ENCODE results near the gene GRIP2. TPM values are rescaled to one million over a fixed set of nuclear protein-coding genes. Genes with fewer than 3 reads are reported as not detected.

GRIP2 gene
- total RNA-seq, 2 experiments from 2014 or later, result not detected

- POLR2A ChIA-PET, result no interaction called here
- TF ChIP-seq, protein P1, sequence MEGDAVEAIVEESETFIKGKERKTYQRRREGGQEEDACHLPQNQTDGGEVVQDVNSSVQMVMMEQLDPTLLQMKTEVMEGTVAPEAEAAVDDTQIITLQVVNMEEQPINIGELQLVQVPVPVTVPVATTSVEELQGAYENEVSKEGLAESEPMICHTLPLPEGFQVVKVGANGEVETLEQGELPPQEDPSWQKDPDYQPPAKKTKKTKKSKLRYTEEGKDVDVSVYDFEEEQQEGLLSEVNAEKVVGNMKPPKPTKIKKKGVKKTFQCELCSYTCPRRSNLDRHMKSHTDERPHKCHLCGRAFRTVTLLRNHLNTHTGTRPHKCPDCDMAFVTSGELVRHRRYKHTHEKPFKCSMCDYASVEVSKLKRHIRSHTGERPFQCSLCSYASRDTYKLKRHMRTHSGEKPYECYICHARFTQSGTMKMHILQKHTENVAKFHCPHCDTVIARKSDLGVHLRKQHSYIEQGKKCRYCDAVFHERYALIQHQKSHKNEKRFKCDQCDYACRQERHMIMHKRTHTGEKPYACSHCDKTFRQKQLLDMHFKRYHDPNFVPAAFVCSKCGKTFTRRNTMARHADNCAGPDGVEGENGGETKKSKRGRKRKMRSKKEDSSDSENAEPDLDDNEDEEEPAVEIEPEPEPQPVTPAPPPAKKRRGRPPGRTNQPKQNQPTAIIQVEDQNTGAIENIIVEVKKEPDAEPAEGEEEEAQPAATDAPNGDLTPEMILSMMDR (IDR thresholded peaks at IDR 0.05), result no peak
- no peaks in the 10 kb centered on the region for H3K27me3 ChIP-seq (ENCODE audit: control insufficient read depth in 1 of 2, insufficient read depth in 2 of 2, low read length in 2 of 2)
- no peaks in the 10 kb centered on the region for H3K4me1 ChIP-seq (ENCODE audit: insufficient read depth, low read length)
- H3K36me3 ChIP-seq (ENCODE audit: insufficient read depth, low read length), result peaks cover 86% of the 10 kb centered on the region
- no peak for ATAC-seq (ENCODE audit: poor library complexity)
- no peak overlapping the region for H3K27ac Mint-ChIP-seq
- intact Hi-C loops (cut with DNase I, micrococcal nuclease), result no loop called here
- CTCF ChIA-PET, result no interaction called here
- no peaks in the 10 kb centered on the region for H3K9me3 Mint-ChIP-seq
- DNase-seq, result no peak
- H3K27me3 Mint-ChIP-seq, result no peaks in the 10 kb centered on the region
- H3K36me3 Mint-ChIP-seq (ENCODE audit: low read depth), result peaks cover 76% of the 10 kb centered on the region
- H3K27ac ChIP-seq (ENCODE audit: low read depth in 1 of 2, low read length in 2 of 2), result no peak overlapping the region
- no peaks in the 10 kb centered on the region for H3K4me1 Mint-ChIP-seq (ENCODE audit: low read depth)
- no peak overlapping the region for H3K4me3 Mint-ChIP-seq
- no peak overlapping the region for H3K4me3 ChIP-seq (ENCODE audit: low read length)
- no peaks in the 10 kb centered on the region for H3K9me3 ChIP-seq (ENCODE audit: control insufficient read depth in 1 of 2, insufficient read depth in 1 of 2, low read length in 2 of 2)
Observed at GRCh38 chr3:14448756-14449727, 91.1 kb downstream of the GRIP2 start.

- intact Hi-C loops (cut with DNase I, micrococcal nuclease), result no loop called here
- no peaks in the 10 kb centered on the region for H3K27me3 ChIP-seq (ENCODE audit: control insufficient read depth in 1 of 2, insufficient read depth in 2 of 2, low read length in 2 of 2)
- Mint-ChIP-seq H3K36me3 (ENCODE audit: low read depth) (peaks cover 72% of the 10 kb centered on the region), H3K9me3 (no peaks in the 10 kb centered on the region), H3K4me3 (no peak overlapping the region), H3K27me3 (no peaks in the 10 kb centered on the region), H3K4me1 (ENCODE audit: low read depth) (no peaks in the 10 kb centered on the region), H3K27ac (no peak overlapping the region)
- no peaks in the 10 kb centered on the region for H3K4me1 ChIP-seq (ENCODE audit: insufficient read depth, low read length)
- ATAC-seq (ENCODE audit: poor library complexity) (no peak), DNase-seq (no peak)
- no peaks in the 10 kb centered on the region for H3K9me3 ChIP-seq (ENCODE audit: control insufficient read depth in 1 of 2, insufficient read depth in 1 of 2, low read length in 2 of 2)
- no peak overlapping the region for H3K4me3 ChIP-seq (ENCODE audit: low read length)
- ChIA-PET CTCF (no interaction called here), POLR2A (no interaction called here)
- H3K27ac ChIP-seq (ENCODE audit: low read depth in 1 of 2, low read length in 2 of 2), result no peak overlapping the region
- peaks cover 89% of the 10 kb centered on the region for H3K36me3 ChIP-seq (ENCODE audit: insufficient read depth, low read length)
- TF ChIP-seq, protein P1 (IDR thresholded peaks at IDR 0.05), result no peak
Observed at GRCh38 chr3:14448063-14448462, 92.1 kb downstream of the GRIP2 start.

GRCh38 chr3:14446988-14447570 lies 93.1 kb downstream of the GRIP2 start:
- H3K4me1 Mint-ChIP-seq (ENCODE audit: low read depth), result no peaks in the 10 kb centered on the region
- DNase-seq (no peak), ATAC-seq (ENCODE audit: poor library complexity) (no peak)
- peaks cover 81% of the 10 kb centered on the region for H3K36me3 ChIP-seq (ENCODE audit: insufficient read depth, low read length)
- no peak overlapping the region for H3K4me3 Mint-ChIP-seq
- no peak overlapping the region for H3K27ac Mint-ChIP-seq
- no peak overlapping the region for H3K4me3 ChIP-seq (ENCODE audit: low read length)
- peaks cover 70% of the 10 kb centered on the region for H3K36me3 Mint-ChIP-seq (ENCODE audit: low read depth)
- H3K4me1 ChIP-seq (ENCODE audit: insufficient read depth, low read length), result no peaks in the 10 kb centered on the region
- ChIA-PET CTCF (no interaction called here), POLR2A (no interaction called here)
- H3K9me3 Mint-ChIP-seq, result no peaks in the 10 kb centered on the region
- no peak overlapping the region for H3K27ac ChIP-seq (ENCODE audit: low read depth in 1 of 2, low read length in 2 of 2)
- no peaks in the 10 kb centered on the region for H3K9me3 ChIP-seq (ENCODE audit: control insufficient read depth in 1 of 2, insufficient read depth in 1 of 2, low read length in 2 of 2)
- no peaks in the 10 kb centered on the region for H3K27me3 Mint-ChIP-seq
- H3K27me3 ChIP-seq (ENCODE audit: control insufficient read depth in 1 of 2, insufficient read depth in 2 of 2, low read length in 2 of 2), result no peaks in the 10 kb centered on the region
- intact Hi-C loops (cut with DNase I, micrococcal nuclease), result no loop called here
- TF ChIP-seq, protein P1 (IDR thresholded peaks at IDR 0.05), result no peak
